ENCODE results near the gene GGN.

GRCh38 chr19:38404858-38405257 is 17.0 kb upstream of the GGN start:
- TF ChIP-seq HES1 (IDR thresholded peaks at IDR 0.05; ENCODE audit: low read depth) (no peak), ZNF639 (CRISPR knock-in tag; conservative IDR thresholded peaks at IDR 0.05 in 1 of 2, IDR thresholded peaks at IDR 0.05 in 1 of 2) (no peak), ZNF592 (IDR thresholded peaks at IDR 0.05) (no peak), JUN (IDR thresholded peaks at IDR 0.05; ENCODE audit: borderline replicate concordance, low read depth, low read length) (no peak), JUN (CRISPR knock-in tag; IDR thresholded peaks at IDR 0.05; ENCODE audit: borderline replicate concordance) (no peak), ETV6 (IDR thresholded peaks at IDR 0.05; ENCODE audit: borderline replicate concordance in 1 of 2, low read depth in 2 of 2, low read length in 1 of 2) (no peak), ETV6 (CRISPR knock-in tag; IDR thresholded peaks at IDR 0.05; ENCODE audit: borderline replicate concordance) (no peak), CBX3 (IDR thresholded peaks at IDR 0.05; ENCODE audit: borderline replicate concordance in 1 of 2, low read length in 2 of 2) (no peak), CEBPB (tag; IDR thresholded peaks at IDR 0.05) (no peak), CBFB (CRISPR knock-in tag; IDR thresholded peaks at IDR 0.05) (no peak), MEF2A (IDR thresholded peaks at IDR 0.05; ENCODE audit: control insufficient read depth, low read depth, low read length) (no peak), ZKSCAN8 (CRISPR knock-in tag; IDR thresholded peaks at IDR 0.05) (no peak), RNF219 (CRISPR knock-in tag; IDR thresholded peaks at IDR 0.05) (no peak), MAFK (IDR thresholded peaks at IDR 0.05; ENCODE audit: low read length) (no peak), CTCF (IDR thresholded peaks at IDR 0.05 in 2 of 3, conservative IDR thresholded peaks at IDR 0.05 in 1 of 3; ENCODE audit: insufficient read depth in 2 of 3, low read depth in 1 of 3, low read length in 3 of 3) (no peak)

All from K562 (cell line).